Common myeloid progenitor, CD34-positive (primary cell): ENCODE results near the gene PRKAR1A.

Experiments used
- CTCF ChIA-PET: fragments of 350-600 bp; sonication (Branson Sonifier 250); formaldehyde crosslinking; loops from one replicate; lab custom pipeline; 2021; ENCODE audit warnings: antibody characterized with exemption; lab: Charles Lee
- POLR2A ChIA-PET: fragments of 350-600 bp; sonication (Branson Sonifier 250); formaldehyde crosslinking; loops from one replicate; lab custom pipeline; 2021; ENCODE audit warnings: antibody characterized with exemption; lab: Charles Lee
- DNase-seq, 3 donors: peaks; one replicate each; pipeline versions ENCODE4 v3.0.0 to v3.0.0-alpha.2; 2013
- H3K27ac ChIP-seq, 2 experiments: 1 replicate in 1 of 2; 2 replicates in 1 of 2; pipeline ENCODE4 v1.7.0; 2013; ENCODE audit warnings: inconsistent platforms in 2 of 2, low read length in 2 of 2, mild to moderate bottlenecking in 2 of 2, low read depth in 1 of 2, moderate library complexity in 1 of 2; ENCODE audit not compliant: severe bottlenecking in 2 of 2, insufficient read depth in 1 of 2, poor library complexity in 1 of 2
- H3K27me3 ChIP-seq, 5 experiments: replicated peaks in 2 of 5; 1 replicate in 3 of 5; 2 replicates in 2 of 5; pipeline versions ENCODE4 v1.6.1 to v1.7.0; 2013; ENCODE audit warnings: low read length in 4 of 5, mild to moderate bottlenecking in 2 of 5, moderate library complexity in 2 of 5, inconsistent platforms in 1 of 5; ENCODE audit not compliant: insufficient read depth in 5 of 5, control insufficient read depth in 4 of 5
- H3K36me3 ChIP-seq, 4 experiments: 1 replicate in 2 of 4; 2 replicates in 2 of 4; pipeline versions ENCODE4 v1.6.1 to v1.7.0; 2013; ENCODE audit warnings: low read length in 3 of 4, control low read depth in 1 of 4, mild to moderate bottlenecking in 1 of 4; ENCODE audit not compliant: control insufficient read depth in 4 of 4, insufficient read depth in 4 of 4
- H3K4me1 ChIP-seq, 4 experiments: 1 replicate in 3 of 4; 2 replicates in 1 of 4; pipeline versions ENCODE4 v1.6.1 to v1.7.1; 2013; ENCODE audit warnings: low read length in 3 of 4, mild to moderate bottlenecking in 3 of 4, control low read depth in 1 of 4, inconsistent platforms in 1 of 4, moderate library complexity in 1 of 4; ENCODE audit not compliant: control insufficient read depth in 4 of 4, insufficient read depth in 4 of 4; ENCODE audit errors: control extremely low read depth in 1 of 4
- H3K4me3 ChIP-seq, 7 experiments: 1 replicate in 4 of 7; 2 replicates in 3 of 7; pipeline versions ENCODE4 v1.5.1 to v1.7.0; 2013; ENCODE audit warnings: mild to moderate bottlenecking in 7 of 7, low read length in 6 of 7, moderate library complexity in 6 of 7, inconsistent platforms in 2 of 7, low read depth in 2 of 7, control low read depth in 1 of 7; ENCODE audit not compliant: insufficient read depth in 4 of 7, control insufficient read depth in 1 of 7; ENCODE audit errors: extremely low read depth in 1 of 7
- H3K9me3 ChIP-seq, 5 experiments: 1 replicate in 4 of 5; 2 replicates in 1 of 5; pipeline versions ENCODE4 v1.6.1 to v1.7.1; 2013; ENCODE audit warnings: low read length in 4 of 5, mild to moderate bottlenecking in 2 of 5, inconsistent platforms in 1 of 5, low read depth in 1 of 5, moderate library complexity in 1 of 5; ENCODE audit not compliant: control insufficient read depth in 4 of 5, insufficient read depth in 2 of 5; ENCODE audit errors: control extremely low read depth in 1 of 5
- WGBS: methylation state at CpG from one replicate; pipeline ENCODE4 v1.1.5; 2013; ENCODE audit not compliant: insufficient coverage; 5-methylcytosine and 5-hydroxymethylcytosine counted together

The PRKAR1A gene

DNA sequence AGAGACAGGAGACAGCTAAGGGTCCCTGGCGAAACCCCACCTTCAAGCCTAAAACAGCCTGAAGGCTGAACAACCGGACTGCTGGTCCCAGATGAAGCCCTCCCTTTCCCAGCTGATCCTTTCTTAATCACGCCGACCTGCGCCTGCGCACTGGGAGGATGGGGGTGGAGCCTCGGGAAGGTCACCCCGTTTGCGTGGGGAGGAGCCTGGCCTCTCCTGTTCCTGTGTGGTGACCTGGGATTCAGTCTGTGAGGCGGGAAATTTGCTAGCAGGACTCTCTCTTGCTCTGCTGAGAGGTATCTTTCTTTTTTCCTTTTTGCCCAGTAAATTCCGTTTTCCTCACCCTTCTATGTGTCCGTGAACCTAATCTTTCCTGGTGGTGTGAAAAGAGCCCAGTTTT, 79.4 kb downstream of the PRKAR1A start:
- peak overlapping the region in 1 of 7 experiments; percentile 21 for H3K4me3 ChIP-seq
- H3K4me1 ChIP-seq, result peaks cover 0 to 4% (median 0%) of the 10 kb centered on the region in 4 experiments
- CTCF ChIA-PET, result no interaction called here
- H3K27ac ChIP-seq, result no peak overlapping the region
- peaks cover 1 to 28% (median 7%) of the 10 kb centered on the region in 5 experiments for H3K27me3 ChIP-seq
- no peak for DNase-seq
- H3K36me3 ChIP-seq, result no peaks in the 10 kb centered on the region
- POLR2A ChIA-PET, result no interaction called here
- 82% methylated on average over 8 of the region's 12 CpGs for WGBS
- peaks cover 0 to 6% (median 0%) of the 10 kb centered on the region in 5 experiments for H3K9me3 ChIP-seq

DNA sequence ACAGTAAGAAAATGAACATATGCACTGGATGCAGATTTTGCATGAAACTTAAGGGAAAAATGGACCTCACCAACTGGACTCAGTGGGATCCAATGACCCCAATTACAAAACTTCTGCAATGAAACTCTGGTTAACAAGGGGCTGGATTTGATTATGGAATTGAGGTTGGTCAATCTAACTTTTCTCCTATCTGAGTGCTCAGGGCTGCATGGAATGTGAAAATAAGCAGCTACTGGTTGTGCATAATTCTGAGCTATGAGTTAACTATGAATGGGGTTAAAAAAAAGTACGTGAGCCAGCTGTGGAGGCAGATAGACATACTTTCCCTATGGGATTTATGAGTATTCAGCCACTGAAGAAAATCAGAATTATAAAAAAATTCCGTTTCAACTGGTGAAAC, 79.8 kb downstream of the PRKAR1A start:
- no peaks in the 10 kb centered on the region for H3K36me3 ChIP-seq
- no peak for DNase-seq
- peaks cover 0 to 6% (median 0%) of the 10 kb centered on the region in 5 experiments for H3K9me3 ChIP-seq
- no peak overlapping the region for H3K27ac ChIP-seq
- H3K4me3 ChIP-seq, result no peak overlapping the region
- CTCF ChIA-PET, result no interaction called here
- WGBS, result 92% methylated on average over 2 of the region's 2 CpGs
- peaks cover 2 to 32% (median 7%) of the 10 kb centered on the region in 5 experiments for H3K27me3 ChIP-seq
- POLR2A ChIA-PET, result no interaction called here
- peaks cover 0 to 4% (median 0%) of the 10 kb centered on the region in 4 experiments for H3K4me1 ChIP-seq

GRCh38 chr17:68592682-68593641, 80.7 kb downstream of the PRKAR1A start:
- no peak overlapping the region for H3K4me3 ChIP-seq
- H3K4me1 ChIP-seq, result peaks cover 0 to 4% (median 0%) of the 10 kb centered on the region in 4 experiments
- ChIA-PET POLR2A (no interaction called here), CTCF (no interaction called here)
- no peak overlapping the region for H3K27ac ChIP-seq
- WGBS, result 100% methylated on average over 2 of the region's 3 CpGs
- peaks cover 2 to 41% (median 7%) of the 10 kb centered on the region in 5 experiments for H3K27me3 ChIP-seq
- DNase-seq, result no peak
- H3K36me3 ChIP-seq, result no peaks in the 10 kb centered on the region
- H3K9me3 ChIP-seq, result peaks cover 0 to 5% (median 0%) of the 10 kb centered on the region in 5 experiments

DNA sequence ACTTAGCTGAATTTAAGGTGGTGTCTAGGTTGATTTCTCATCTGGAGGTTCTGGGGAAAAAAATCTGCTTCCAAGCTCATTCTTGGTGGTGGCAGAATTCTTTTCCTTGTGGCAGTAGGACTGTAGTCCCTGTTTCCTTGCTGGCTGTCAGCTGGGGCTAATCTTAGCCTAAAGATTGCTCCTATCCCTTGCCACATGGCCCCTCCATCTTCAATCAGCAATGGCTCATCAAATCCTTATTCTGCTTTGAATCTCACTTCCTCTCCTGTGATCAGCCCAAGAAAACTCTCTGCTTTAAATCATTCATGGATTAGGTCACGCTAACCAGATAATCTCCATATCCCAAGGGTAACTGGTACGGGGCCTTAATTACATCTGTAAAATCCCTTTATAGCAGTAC, 82.3 kb downstream of the PRKAR1A start:
- Histone ChIP-seq H3K4me1 (peaks cover 0 to 4% (median under 1%) of the 10 kb centered on the region in 4 experiments), H3K27ac (no peak overlapping the region), H3K36me3 (no peaks in the 10 kb centered on the region), H3K27me3 (peaks cover 4 to 56% (median 18%) of the 10 kb centered on the region in 5 experiments), H3K4me3 (no peak overlapping the region), H3K9me3 (no peaks in the 10 kb centered on the region)
- no CpG with 5 or more reads among the region's 2 CpGs for WGBS
- POLR2A ChIA-PET, result no interaction called here
- no peak for DNase-seq
- CTCF ChIA-PET, result no interaction called here

DNA sequence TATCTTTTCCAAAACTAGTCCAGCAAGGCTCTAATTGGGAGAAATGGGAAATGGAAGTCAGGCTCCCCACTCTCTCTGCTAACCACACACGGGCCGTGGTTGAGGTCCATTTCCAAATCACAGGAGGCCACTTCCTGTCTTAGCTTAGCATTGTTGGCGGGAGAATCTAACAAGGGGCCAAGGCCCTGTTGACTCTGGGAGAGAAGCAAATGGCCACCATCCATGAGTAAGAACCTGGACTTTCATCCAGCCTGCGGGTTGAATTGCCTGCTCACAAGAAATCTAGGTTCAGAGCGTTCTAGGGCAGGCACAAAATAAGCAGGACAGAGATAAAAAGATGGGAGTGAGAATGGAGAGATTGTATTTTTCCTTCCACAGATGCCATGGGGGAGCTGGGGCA, 83.3 kb downstream of the PRKAR1A start:
- no peaks in the 10 kb centered on the region for H3K36me3 ChIP-seq
- H3K27me3 ChIP-seq, result peaks cover 4 to 66% (median 25%) of the 10 kb centered on the region in 5 experiments
- no peak overlapping the region for H3K27ac ChIP-seq
- DNase-seq, result no peak
- 73% methylated on average over 5 of the region's 5 CpGs for WGBS
- H3K9me3 ChIP-seq, result no peaks in the 10 kb centered on the region
- H3K4me3 ChIP-seq, result no peak overlapping the region
- POLR2A ChIA-PET, result no interaction called here
- H3K4me1 ChIP-seq, result peaks cover 0 to 13% (median 10%) of the 10 kb centered on the region in 4 experiments
- CTCF ChIA-PET, result interaction anchor here (1.1 kb wide), 1 partner anchor 34 kb away, joined by 3 read pairs; no protein-coding TSS in a partner anchor

DNA sequence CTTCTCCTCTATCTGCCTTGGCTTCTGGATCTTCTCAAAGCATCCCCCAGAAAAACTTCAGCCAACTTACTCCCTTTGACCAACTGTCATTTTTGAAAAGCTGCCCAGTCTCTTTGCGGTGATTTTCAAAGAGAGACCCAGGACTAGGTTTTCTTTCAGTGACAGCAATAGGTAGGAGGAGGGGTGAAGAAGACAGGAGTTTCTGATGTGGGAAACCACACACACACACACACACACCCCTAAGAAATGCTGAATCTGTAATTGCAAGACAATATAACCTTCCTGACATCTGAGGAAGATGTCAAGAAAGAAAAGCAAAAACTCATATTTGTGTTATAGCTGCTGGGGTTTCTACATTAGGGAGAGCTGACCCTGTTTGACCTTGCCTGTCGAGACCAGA, 83.8 kb downstream of the PRKAR1A start:
- DNase-seq, result no peak
- CTCF ChIA-PET, result interaction anchor here (1.1 kb wide), 1 partner anchor 35 kb away, joined by 3 read pairs; no protein-coding TSS in a partner anchor
- Histone ChIP-seq H3K27ac (no peak overlapping the region), H3K27me3 (peaks cover 4 to 69% (median 25%) of the 10 kb centered on the region in 5 experiments), H3K9me3 (no peaks in the 10 kb centered on the region), H3K4me3 (no peak overlapping the region), H3K36me3 (no peaks in the 10 kb centered on the region), H3K4me1 (peaks cover 0 to 16% (median 13%) of the 10 kb centered on the region in 4 experiments)
- WGBS, result 90% methylated on average over 1 of the region's 2 CpGs
- POLR2A ChIA-PET, result no interaction called here

DNA sequence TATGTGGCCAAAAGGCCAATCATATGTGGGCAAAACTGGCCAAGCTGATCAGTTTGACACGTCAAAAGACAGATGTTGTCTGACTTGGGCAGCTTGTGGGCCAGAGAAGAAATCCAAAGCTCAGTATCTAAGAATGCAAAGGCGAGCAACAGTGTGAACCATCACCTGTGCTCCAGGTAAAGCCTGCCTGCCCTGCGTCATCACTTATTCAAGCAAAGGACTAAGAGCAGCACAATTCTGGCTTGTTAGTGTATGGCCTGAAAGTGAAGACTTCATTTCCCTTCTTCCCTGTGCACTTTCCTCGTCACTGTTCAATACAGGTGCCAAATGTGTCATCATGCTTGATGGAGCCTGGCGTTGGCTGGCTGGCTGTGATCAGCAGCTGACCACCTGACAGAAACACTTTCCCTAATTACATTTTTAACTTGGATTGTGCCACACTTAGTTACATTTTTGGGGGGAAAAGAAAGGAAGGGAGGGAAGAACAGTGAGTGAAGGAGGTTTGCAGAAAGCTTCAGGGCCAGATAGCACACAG, 84.2 kb downstream of the PRKAR1A start:
- WGBS, result 89% methylated on average over 3 of the region's 5 CpGs
- H3K9me3 ChIP-seq, result no peaks in the 10 kb centered on the region
- H3K27me3 ChIP-seq, result peaks cover 4 to 74% (median 25%) of the 10 kb centered on the region in 5 experiments
- no peak for DNase-seq
- H3K27ac ChIP-seq, result no peak overlapping the region
- no peaks in the 10 kb centered on the region for H3K36me3 ChIP-seq
- CTCF ChIA-PET, result no interaction called here
- peaks cover 0 to 20% (median 17%) of the 10 kb centered on the region in 4 experiments for H3K4me1 ChIP-seq
- H3K4me3 ChIP-seq, result no peak overlapping the region
- POLR2A ChIA-PET, result no interaction called here
